SK-N-SH (cell line): ENCODE measurements around the gene ANKRD11. TPM values are rescaled to one million over a fixed set of nuclear protein-coding genes. Genes with fewer than 3 reads are reported as not detected.

Experiments used
- CTCF ChIA-PET: fragments of 300-600, 350-600 bp; formaldehyde crosslinking; extraction: SDS; loops from one replicate; lab custom pipeline; 2021; lab: Yijun Ruan, JAX
- POLR2A ChIA-PET: fragments of 350-600 bp; sonication (Branson Sonifier 250); formaldehyde crosslinking; extraction: SDS; loops from one replicate; lab custom pipeline; 2020; ENCODE audit warnings: antibody characterized with exemption, inconsistent platforms; lab: Yijun Ruan, JAX
- DNase-seq: peaks from one replicate; pipeline ENCODE4 v3.0.0; 2012
- H2AFZ ChIP-seq: fragments of 200-600 bp; sonication (generic); 2 replicates; pipeline ENCODE4 v1.8.1; 2016; ENCODE audit warnings: antibody characterized with exemption, mild to moderate bottlenecking, low read depth
- H3F3A ChIP-seq: fragments of 200-600 bp; sonication (generic); replicated peaks from 2 replicates; pipeline ENCODE3; 2016; ENCODE audit warnings: antibody characterized with exemption, mild to moderate bottlenecking; ENCODE audit not compliant: insufficient read depth
- H3K27ac ChIP-seq, 2 experiments: fragments of 200-500 bp in 1 of 2; fragments of 200-600 bp in 1 of 2; sonication (Bioruptor generic) in 1 of 2; sonication (generic), shearing (Covaris generic) in 1 of 2; 2 replicates each; pipeline versions ENCODE4 v1.5.1 to v1.6.1; 2014 to 2016; ENCODE audit warnings: low read depth in 2 of 2, inconsistent platforms in 1 of 2, low read length in 1 of 2, mild to moderate bottlenecking in 1 of 2, mixed read lengths in 1 of 2
- H3K27me3 ChIP-seq: fragments of 200-600 bp; sonication (generic), shearing (Covaris generic); 2 replicates; pipeline ENCODE4 v1.6.1; 2016; ENCODE audit warnings: mixed run types; ENCODE audit not compliant: insufficient read depth
- H3K36me3 ChIP-seq, 2 experiments: fragments of 200-500 bp in 1 of 2; fragments of 200-600 bp in 1 of 2; sonication (Bioruptor generic) in 1 of 2; sonication (generic) in 1 of 2; replicated peaks in 1 of 2; 2 replicates each; pipeline versions ENCODE3 to v1.5.1; 2014 to 2016; ENCODE audit warnings: low read length in 1 of 2, mild to moderate bottlenecking in 1 of 2; ENCODE audit not compliant: insufficient read depth in 2 of 2, control insufficient read depth in 1 of 2
- H3K4me1 ChIP-seq, 2 experiments: fragments of 200-500 bp in 1 of 2; fragments of 200-600 bp in 1 of 2; sonication (Bioruptor generic) in 1 of 2; sonication (generic), shearing (Covaris generic) in 1 of 2; 2 replicates each; pipeline versions ENCODE4 v1.5.1 to v1.6.1; 2014 to 2016; ENCODE audit warnings: low read depth in 1 of 2, low read length in 1 of 2, mixed run types in 1 of 2; ENCODE audit not compliant: insufficient read depth in 2 of 2, control insufficient read depth in 1 of 2
- H3K4me2 ChIP-seq: fragments of 200-600 bp; sonication (generic), shearing (Covaris generic); 2 replicates; pipeline ENCODE4 v1.6.1; 2017; ENCODE audit warnings: mixed run types
- H3K4me3 ChIP-seq, 2 experiments: fragments of 200-500 bp in 1 of 2; fragments of 200-600 bp in 1 of 2; sonication (Bioruptor generic) in 1 of 2; sonication (generic), shearing (Covaris generic) in 1 of 2; 2 replicates each; pipeline versions ENCODE4 v1.5.1 to v1.8.1; 2014 to 2016; ENCODE audit warnings: low read depth in 2 of 2, inconsistent platforms in 1 of 2, low read length in 1 of 2, mild to moderate bottlenecking in 1 of 2, mixed read lengths in 1 of 2, moderate library complexity in 1 of 2
- H3K79me2 ChIP-seq: fragments of 200-600 bp; sonication (generic); 2 replicates; pipeline ENCODE4 v1.8.1; 2017; ENCODE audit warnings: mild to moderate bottlenecking; ENCODE audit not compliant: insufficient read depth
- H3K9ac ChIP-seq: fragments of 200-600 bp; sonication (generic); 2 replicates; pipeline ENCODE4 v1.6.1; 2017; ENCODE audit warnings: mixed run types
- H3K9me2 ChIP-seq: fragments of 200-600 bp; sonication (generic); 2 replicates; pipeline ENCODE4 v1.6.1; 2017; ENCODE audit warnings: mixed run types
- H3K9me3 ChIP-seq: fragments of 200-600 bp; sonication (generic); 2 replicates; pipeline ENCODE4 v1.6.1; 2017; ENCODE audit warnings: mixed run types, mild to moderate bottlenecking, moderate library complexity
- H4K20me1 ChIP-seq: fragments of 200-600 bp; sonication (generic); 2 replicates; pipeline ENCODE4 v1.6.1; 2017; ENCODE audit warnings: mild to moderate bottlenecking, mixed run types; ENCODE audit not compliant: insufficient read depth
- CTCF ChIP-seq: fragments of 200-600 bp; sonication (generic); IDR thresholded peaks from 2 replicates; pipeline ENCODE4 v1.6.1; 2017; ENCODE audit warnings: antibody characterized with exemption, mild to moderate bottlenecking, moderate library complexity
- EP300 ChIP-seq, 2 experiments: IDR thresholded peaks; 2 replicates each; pipeline versions ENCODE4 v1.4.0 to v1.6.1; 2012; ENCODE audit warnings: borderline replicate concordance in 1 of 2, low read depth in 1 of 2, low read length in 1 of 2
- EZH2phosphoT487 ChIP-seq: fragments of 200-600 bp; sonication (generic); IDR thresholded peaks from 2 replicates; pipeline ENCODE4 v1.6.1; 2017; ENCODE audit warnings: low read depth, mixed run types, mild to moderate bottlenecking, antibody characterized with exemption, moderate library complexity, borderline replicate concordance
- FOXJ3 ChIP-seq: sonication (generic); formaldehyde crosslinking; IDR thresholded peaks from 2 replicates; pipeline ENCODE4 v1.5.1; 2020; ENCODE audit warnings: mild to moderate bottlenecking, missing genetic modification reagents
- FOXM1 ChIP-seq: IDR thresholded peaks from 2 replicates; pipeline ENCODE4 v1.4.0; 2012; ENCODE audit warnings: low read depth, mild to moderate bottlenecking
- IRF3 ChIP-seq: fragments of 150-350 bp; IDR thresholded peaks from 2 replicates; pipeline ENCODE4 v1.6.1; 2016; ENCODE audit warnings: mild to moderate bottlenecking, low read depth, low read length
- JUND ChIP-seq: IDR thresholded peaks from 2 replicates; pipeline ENCODE4 v1.4.0; 2012
- MAX ChIP-seq: IDR thresholded peaks from 2 replicates; pipeline ENCODE4 v1.4.0; 2012; ENCODE audit warnings: low read depth
- MXI1 ChIP-seq: IDR thresholded peaks from 2 replicates; pipeline ENCODE4 v1.6.1; 2012; ENCODE audit warnings: mild to moderate bottlenecking, low read depth, low read length, improper control_type of control experiment
- NFIC ChIP-seq: IDR thresholded peaks from 2 replicates; pipeline ENCODE4 v1.4.0; 2012; ENCODE audit warnings: borderline replicate concordance
- NRF1 ChIP-seq: IDR thresholded peaks from 2 replicates; pipeline ENCODE4 v1.6.1; 2012; ENCODE audit warnings: low read depth, mild to moderate bottlenecking, low read length
- PBX3 ChIP-seq: IDR thresholded peaks from 2 replicates; pipeline ENCODE4; 2012
- RAD21 ChIP-seq: IDR thresholded peaks from 2 replicates; pipeline ENCODE4 v1.6.1; 2012; ENCODE audit warnings: mild to moderate bottlenecking, low read length
- REST ChIP-seq: IDR thresholded peaks from 2 replicates; pipeline ENCODE4 v1.6.1; 2012; ENCODE audit warnings: mild to moderate bottlenecking, low read depth, low read length, moderate library complexity
- RFX5 ChIP-seq: IDR thresholded peaks from 2 replicates; pipeline ENCODE4 v1.6.1; 2012; ENCODE audit warnings: mild to moderate bottlenecking, improper control_type of control experiment, low read length
- SIN3A ChIP-seq: IDR thresholded peaks from 2 replicates; pipeline ENCODE4 v1.6.1; 2012; ENCODE audit warnings: low read depth, mild to moderate bottlenecking, low read length, moderate library complexity, borderline replicate concordance
- SMC3 ChIP-seq: IDR thresholded peaks from 2 replicates; pipeline ENCODE4 v1.6.1; 2012; ENCODE audit warnings: low read depth, low read length, improper control_type of control experiment
- USF2 ChIP-seq: fragments of 150-350 bp; IDR thresholded peaks from 2 replicates; pipeline ENCODE4 v1.6.1; 2017; ENCODE audit warnings: antibody characterized with exemption, low read length, low read depth, borderline replicate concordance
- YY1 ChIP-seq: IDR thresholded peaks from 2 replicates; pipeline ENCODE4 v1.4.0; 2012; ENCODE audit warnings: low read depth, mild to moderate bottlenecking
- ZBTB33 ChIP-seq: IDR thresholded peaks from 2 replicates; pipeline ENCODE4 v1.4.0; 2012; ENCODE audit warnings: low read depth, borderline replicate concordance
- WGBS: methylation state at CpG from one replicate; pipeline ENCODE4 v1.1.6; 2017; ENCODE audit warnings: low lambda C conversion rate; 5-methylcytosine and 5-hydroxymethylcytosine counted together
- polyA plus RNA-seq, 3 experiments: library from polyadenylated mRNA; depleted of rRNA; stranded (reverse); fragments of >200 nt; gene quantifications; 2 replicates each; pipeline ENCODE4 v1.2.3, GENCODE V29; 2012

Gene ANKRD11
- polyA plus RNA-seq, 1 of the 3 experiments (the other 2 are of a cell fraction), result 50.2 TPM

- Histone ChIP-seq H3K9ac (no peak overlapping the region), H4K20me1 (peaks cover 92% of the 10 kb centered on the region), H2AFZ (no peak overlapping the region), H3K4me2 (peak overlapping the region; percentile 3; the same call in 1 of the 2 replicates), H3K27me3 (no peaks in the 10 kb centered on the region), H3K27ac (peak overlapping the region; percentile 65 to 88; a peak in 3 of 4 replicates), H3K4me1 (peaks cover 11 to 57% of the 10 kb centered on the region in 2 experiments), H3K9me3 (no peaks in the 10 kb centered on the region), H3K36me3 (no peaks in the 10 kb centered on the region), H3K79me2 (peaks cover 89% of the 10 kb centered on the region), H3F3A (no peaks in the 10 kb centered on the region), H3K9me2 (no peaks in the 10 kb centered on the region), H3K4me3 (no peak overlapping the region; a peak in 1 of 4 replicates)
- POLR2A ChIA-PET, result no interaction called here
- WGBS, result 54% methylated on average over 24 of the region's 27 CpGs
- DNase-seq, result peak; percentile 82
- CTCF ChIA-PET, result interaction anchor here (1.0 to 2.1 kb wide), 3 partner anchors 9 to 53 kb away, joined by 4 to 6 read pairs (median 4); no protein-coding TSS in a partner anchor
- TF ChIP-seq YY1, result no peak
- no peak for TF ChIP-seq CTCF
- no peak for TF ChIP-seq FOXM1
- TF ChIP-seq SIN3A, result no peak
- TF ChIP-seq MXI1, result peak; percentile 94
- TF ChIP-seq REST, result no peak
- TF ChIP-seq JUND, result no peak
- TF ChIP-seq ZBTB33, result no peak
- no peak for TF ChIP-seq IRF3
- peak; percentile 66; the same call in 1 of the 2 replicates for TF ChIP-seq USF2
- peak in 1 of 2 experiments; percentile 66; a peak in 2 of 4 replicates for TF ChIP-seq EP300 (IDR thresholded peaks at IDR 0.05; ENCODE audit: borderline replicate concordance in 1 of 2, low read depth in 1 of 2, low read length in 1 of 2)
- peak; percentile 56 for TF ChIP-seq MAX
- TF ChIP-seq SMC3, result no peak; the same call in 1 of the 2 replicates
- TF ChIP-seq RAD21, result peak; percentile 29
- TF ChIP-seq FOXJ3 (CRISPR knock-in tag), result no peak
- TF ChIP-seq NFIC, result no peak
- no peak for TF ChIP-seq NRF1
- TF ChIP-seq PBX3, result no peak
- TF ChIP-seq RFX5, result peak; percentile 80
- no peak for TF ChIP-seq EZH2phosphoT487
These were observed 88.5 kb downstream of the ANKRD11 start for GRCh38 chr16:89401641-89402445.
